GM19193 (cell line): ENCODE measurements around the gene APCDD1L.

Experiments used
- POLR2A ChIP-seq: IDR thresholded peaks from 4 replicates; pipeline ENCODE4 v1.6.1; 2011; ENCODE audit not compliant: insufficient read depth, insufficient read length; ENCODE audit errors: extremely low read depth

The APCDD1L gene

DNA sequence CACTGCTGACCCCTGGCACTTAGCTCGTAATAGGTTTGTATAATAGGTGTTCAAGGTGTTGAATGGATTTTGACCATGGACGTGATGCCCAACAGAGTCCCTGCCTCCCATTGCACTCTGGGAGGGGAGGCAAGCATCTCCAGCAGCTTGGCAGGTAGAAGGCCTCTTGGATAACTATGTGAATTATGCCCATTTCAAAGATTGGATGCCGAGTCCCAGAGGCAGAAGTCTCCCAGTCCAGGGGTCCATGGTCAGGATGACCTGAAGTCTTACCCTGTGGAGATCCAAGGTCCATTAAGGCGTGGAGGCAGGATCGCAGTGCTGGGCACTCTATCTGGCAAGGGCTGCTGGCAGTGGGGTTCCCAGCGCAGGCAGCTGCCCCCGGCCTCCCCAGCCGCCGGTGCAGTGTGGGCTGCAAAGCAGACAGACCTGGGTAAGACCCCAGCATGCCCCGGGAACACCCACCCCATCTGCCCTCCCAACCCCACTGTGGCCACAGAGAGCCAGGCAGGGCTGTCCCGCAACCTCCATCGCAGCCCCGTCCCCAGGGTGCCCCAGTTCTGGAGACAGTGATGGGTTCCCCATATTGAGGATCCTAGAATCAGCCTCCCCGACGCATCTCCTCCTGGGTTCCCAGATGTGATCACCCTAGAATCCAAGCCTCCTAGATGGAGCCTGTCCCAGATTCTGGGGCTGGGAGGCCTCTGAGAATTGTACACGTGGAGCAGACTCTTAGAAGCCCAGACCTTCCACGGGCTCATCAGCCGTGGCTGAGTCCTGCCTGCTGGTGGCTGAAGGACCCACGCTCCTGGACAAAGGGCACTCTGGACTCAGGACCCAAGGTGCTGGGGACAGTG lies 44.6 kb downstream of the APCDD1L start:
- TF ChIP-seq POLR2A = no peak

DNA sequence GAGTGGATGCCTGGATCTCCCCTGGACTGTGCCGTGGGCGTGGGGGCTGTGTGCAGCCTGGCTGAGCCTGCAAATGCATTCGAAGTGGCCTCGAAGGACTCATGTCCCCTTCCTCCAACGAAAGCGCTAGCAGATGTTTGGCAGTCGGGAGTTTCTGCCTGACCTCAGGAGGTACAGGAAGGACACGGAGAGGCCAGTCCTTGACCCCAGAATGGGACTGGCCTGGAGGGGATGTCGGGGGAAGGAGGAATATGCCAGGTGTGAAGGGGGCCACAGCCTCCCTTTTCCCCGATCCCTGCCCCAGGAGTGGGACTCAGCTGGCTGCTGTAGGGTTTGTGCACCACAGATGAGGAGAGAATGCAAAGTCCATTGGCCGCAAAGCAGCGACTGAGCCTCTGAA lies 45.6 kb downstream of the APCDD1L start:
- no peak for TF ChIP-seq POLR2A

DNA sequence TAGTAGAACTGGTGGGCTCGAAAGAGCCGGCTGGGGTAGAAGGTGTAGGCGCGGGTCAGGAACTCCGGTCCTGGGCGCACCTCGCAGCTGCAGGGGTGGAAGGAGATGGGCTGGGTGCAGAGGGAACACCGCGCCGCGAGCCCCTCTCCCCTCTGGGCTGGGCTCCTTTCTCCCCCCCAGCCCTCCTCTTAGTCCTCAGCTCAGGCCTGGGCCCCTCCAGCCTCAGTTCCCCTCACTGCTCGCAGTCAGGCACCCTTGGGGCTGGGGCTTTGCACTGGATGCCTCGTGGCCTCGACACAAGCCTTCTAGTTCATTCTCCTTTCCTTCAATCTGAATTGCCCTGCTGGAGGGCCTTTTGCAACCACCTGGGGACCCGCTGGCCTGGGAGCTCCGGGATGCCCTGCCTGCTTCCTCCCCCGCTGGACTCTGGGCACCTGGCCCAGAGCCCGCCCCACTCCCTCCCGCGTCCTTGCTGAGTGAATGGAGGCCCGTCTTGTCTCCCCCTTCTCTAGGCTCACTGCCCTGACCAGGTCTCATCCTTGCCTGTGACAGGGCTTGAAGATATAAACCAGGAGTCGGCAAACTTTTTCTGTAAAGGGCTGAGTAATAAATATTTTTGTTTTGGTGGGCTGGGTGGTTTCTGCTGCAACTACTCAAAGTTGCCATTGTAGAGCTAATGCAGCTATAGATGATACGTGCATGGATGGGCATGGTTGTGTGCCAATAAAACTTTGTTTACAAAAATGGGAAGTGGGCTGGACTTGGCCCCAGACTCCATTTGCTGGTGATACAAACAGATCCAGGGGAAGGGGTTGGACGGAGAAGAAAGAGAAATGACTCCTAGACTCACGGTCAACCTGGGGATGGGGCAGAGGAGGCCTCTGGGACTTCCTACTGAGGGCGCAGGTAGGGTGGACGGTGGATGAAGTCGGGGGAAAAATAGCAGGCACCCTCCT lies 47.3 kb downstream of the APCDD1L start:
- TF ChIP-seq POLR2A = no peak

DNA sequence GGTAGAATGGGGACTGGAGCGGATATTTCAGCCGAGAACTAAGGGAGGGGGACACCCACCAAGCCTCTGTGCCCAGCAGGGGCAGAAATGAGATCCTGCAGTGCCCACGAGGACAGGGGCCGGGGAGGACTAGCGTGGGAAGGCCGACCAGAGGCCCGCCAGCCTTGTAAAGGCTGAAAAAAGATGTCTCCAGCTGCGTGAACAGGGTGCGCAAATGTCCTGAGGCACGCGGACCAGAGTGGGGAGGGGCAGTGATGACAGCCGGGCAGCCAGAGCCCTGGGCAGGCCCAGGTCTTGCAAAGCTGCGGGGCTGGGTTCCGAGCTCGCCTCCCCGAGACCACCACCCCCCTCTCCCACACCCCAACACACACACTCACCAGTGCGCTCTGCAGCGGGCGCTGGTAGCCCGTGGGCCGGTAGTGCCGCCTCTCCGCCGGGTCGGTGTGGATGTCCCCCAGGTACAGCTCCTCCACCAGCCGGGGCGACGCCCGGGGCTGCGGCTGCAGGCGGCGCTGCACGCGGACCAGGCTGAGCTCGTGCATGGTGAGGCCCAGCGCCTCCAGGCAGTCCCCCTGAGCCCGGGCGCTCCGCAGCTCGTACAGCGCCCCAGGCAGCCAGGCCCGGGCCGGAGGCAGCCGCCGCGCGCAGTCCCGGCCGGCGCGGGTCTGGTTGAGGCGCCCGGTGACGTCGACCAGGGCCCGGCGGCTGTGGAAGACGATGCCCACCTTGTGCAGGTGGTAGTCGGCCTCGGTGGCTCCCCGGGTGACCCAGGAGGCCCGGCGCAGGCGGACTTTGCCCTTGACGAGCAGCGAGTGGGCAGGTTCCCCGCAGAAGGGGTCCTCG lies 48.2 kb downstream of the APCDD1L start:
- no peak for TF ChIP-seq POLR2A

DNA sequence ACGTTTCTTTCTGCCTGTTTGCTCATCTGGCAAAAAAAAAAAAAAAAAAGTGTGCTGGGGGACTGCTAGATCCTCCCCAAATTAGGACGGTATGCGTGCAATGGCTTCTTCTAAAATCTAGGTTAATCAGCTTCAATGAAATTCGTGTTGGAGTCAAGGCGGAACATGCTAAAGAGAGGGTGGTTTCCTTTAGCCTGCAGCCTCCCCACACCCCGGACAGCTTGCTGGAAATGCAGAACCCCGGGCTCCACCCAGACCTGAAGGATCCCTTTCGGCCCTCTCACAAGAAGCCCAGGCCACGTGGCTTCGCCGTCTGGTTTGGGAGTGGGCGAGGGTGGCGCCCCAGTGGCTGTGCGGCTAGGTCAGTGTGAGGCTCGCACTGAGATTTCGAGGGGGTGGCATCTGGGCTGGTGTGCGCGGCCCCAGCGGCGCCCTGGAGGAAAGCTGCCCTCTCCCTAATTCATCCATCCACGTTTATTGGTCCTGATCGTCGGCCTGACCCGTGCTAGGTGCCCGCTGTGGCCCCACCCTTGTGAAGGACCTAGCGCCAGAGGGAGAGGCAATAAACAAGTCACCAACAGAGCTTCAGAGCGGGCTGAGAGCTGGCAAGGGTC lies 49.0 kb downstream of the APCDD1L start:
- no peak for TF ChIP-seq POLR2A

DNA sequence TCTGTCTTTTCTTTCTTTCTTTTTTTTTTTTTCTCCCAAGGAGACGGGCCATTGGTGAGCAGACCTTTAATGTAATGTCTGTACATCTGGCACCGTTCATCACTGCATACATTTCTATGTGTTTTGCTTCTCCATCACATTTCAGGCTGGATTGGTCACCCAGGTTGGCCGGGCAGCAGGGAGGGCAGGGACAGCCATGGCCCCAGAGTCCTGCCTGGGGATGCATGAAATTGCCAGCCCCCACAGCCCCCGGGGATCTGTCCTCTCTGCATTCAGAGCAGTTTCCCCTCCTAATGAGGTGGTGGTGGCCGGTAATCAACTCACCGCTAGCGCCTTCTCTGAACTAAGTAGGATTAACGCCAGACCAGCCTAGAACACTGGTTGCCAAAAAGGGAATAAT lies 50.4 kb downstream of the APCDD1L start:
- no peak for TF ChIP-seq POLR2A

DNA sequence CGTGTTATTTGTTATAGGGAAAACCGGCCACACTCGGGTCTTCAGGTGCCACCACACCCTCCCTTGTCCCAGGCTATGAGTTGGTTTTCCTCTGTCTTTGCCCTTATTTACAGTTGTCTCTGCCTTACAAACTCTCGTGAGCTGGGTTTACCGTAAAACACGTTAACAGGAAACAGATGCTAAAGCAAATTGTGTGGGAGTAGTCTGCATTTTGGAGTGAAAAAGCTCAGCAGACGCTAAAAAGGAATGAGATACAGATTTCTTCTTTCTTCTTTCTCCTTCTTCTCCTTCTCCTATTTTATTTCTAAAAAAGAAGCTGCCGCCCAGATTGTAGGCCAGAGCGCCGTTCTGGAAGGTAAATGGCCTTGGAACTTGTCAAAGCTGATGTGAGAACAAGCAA lies 51.9 kb downstream of the APCDD1L start:
- TF ChIP-seq POLR2A = no peak

DNA sequence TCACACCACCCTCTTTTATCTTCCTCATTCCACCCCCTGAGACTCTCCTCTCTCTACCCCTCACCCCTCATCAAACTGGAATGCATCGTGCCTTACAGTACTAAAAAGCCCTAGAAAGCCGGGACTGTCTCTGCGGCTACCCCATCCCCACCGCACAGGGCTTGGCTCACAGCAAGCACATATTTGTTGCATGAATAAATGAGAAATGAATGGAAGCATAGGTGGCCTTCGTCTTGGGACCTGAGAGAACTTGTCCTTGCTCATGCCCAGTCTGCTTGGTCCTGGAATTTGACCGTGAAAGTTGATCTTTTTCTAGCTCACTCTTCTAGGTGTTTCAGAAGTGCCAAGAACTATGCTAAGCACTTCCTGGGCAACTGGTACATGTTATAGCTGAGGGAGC lies 53.3 kb downstream of the APCDD1L start:
- TF ChIP-seq POLR2A = no peak

DNA sequence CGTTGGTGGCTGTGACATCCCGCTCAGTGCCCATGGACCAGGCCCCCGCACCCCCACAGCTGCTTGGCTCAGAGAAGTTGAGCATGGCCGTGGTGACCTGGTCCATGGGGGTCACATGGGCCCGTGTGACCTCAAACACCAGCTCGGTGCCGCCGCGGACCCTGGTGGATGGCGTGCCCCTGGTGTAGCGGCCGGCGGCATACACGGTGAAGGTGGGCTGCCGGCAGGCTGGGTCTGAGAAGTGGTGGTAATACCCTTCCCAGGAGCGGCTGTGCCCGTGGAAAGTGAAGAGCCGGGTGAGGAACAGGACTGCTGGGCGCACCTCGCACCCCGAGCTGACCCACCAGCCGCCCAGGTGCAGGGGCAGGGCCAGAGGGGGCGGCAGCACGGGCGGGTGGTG lies 54.1 kb downstream of the APCDD1L start:
- no peak for TF ChIP-seq POLR2A

DNA sequence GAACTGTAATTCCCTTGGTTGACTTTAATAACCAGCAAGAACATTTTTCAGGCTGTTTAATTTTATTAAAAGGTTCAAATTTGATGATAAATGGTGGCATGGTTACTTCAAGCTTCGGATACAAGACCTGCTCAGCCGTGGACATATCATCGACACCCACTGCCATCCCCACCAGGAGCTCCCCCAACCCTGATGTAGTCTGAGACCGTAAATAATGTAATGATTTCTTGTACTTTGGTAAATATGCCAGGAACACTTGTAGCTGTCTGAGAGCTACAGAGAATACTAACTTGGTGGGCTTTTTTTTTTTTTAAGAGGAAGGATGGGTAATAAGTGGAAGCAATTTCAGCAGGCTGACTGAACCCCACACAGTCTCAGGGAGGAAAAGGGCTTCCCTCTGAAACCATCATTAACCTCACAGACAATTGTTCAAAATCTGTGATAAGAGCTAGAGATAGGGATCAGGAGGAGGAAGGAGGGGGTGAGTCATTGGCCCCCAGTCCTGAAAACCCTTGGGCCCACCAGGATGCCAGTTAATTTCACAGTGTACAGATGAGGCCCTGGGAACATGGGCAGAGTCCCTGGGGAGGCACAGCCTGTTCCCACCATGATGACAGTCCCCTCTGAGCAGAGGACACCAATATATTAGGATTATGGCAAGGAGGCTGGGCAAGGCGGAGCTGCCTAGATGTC lies 56.0 kb downstream of the APCDD1L start:
- TF ChIP-seq POLR2A = no peak

DNA sequence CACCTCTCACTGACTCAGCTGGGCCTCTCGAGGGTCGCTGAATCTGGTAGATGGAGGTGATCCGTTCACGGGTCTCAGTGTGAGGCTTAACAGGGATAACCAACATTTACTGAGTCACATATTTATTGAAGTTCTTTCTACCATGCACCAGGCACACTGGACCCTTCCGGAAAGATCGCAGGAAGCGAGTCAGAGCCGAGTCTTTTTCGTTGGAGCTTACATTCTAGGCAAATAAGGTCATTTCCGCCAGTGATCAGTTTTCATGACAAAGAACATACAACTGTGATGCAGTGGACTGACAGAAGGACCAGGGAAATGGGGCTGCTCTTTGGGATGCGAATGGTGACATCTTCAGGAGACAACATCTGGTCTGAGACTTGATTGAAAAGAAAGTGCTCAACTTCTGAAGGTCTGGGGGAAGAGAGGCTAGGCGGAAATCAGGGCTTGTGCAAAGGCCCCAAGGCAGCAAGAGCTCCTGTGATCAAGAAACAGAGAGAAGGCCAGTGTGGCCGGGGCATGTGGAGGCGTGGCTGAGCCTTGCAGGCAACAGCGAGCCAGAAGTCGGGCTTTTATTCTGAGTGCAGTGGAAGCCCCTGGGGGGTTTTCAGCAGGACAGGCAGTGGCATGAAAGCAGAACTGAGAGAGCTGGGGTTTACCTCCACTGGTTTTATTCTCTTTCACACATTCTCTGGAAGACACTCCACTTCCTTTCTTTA lies 56.7 kb downstream of the APCDD1L start:
- TF ChIP-seq POLR2A = peak; percentile 4

DNA sequence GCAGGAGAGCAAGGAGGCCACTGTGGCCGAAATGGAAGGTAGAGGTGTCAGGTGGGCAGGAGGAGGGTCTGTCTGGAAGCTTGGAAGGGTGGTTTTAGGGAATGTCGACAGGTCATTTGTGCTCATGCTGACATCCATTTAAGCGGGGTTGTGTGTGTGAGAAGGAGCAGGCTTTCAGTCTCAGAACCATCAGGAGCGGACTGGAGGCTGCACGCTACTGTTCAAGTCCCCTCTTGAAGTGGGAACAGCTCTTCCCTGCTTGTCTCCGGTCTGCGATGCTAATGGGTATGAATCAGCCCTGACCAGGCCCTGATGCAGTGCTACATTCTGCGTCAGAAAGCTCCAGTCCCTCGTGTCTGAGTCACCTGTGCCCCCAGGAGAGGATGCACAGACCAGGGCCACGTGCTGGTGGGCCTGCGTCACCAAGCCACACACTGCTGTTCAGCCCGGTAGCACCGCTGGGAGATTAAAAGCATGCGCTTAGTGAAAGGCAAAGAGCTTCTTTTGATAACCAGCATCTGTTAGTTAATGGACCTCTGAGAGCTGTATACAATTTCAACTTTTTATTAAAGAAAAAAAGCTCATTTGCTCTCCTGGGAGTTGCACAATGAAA lies 58.0 kb downstream of the APCDD1L start:
- TF ChIP-seq POLR2A = no peak

DNA sequence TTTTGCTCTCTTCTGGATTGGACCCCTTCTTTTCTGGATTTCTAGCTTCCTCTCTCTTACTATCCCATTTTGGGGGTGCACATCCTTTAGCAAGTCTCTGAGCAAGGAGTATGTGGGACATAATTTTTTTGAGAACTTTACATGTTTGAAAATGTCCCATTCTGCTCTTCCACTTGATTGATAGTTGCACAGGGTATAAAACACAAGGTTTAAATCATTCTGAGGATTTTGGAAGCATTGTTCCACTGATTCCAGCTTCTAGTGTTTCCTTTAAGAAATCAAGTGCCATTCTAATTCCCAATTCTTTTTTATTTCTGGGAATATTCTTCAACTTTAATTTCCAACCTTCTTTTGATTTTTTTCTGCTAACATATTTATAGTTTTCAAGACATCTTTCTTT lies 60.7 kb downstream of the APCDD1L start:
- TF ChIP-seq POLR2A = no peak
